DOHH2 (cell line): ENCODE results near the gene PITPNM3.

ENCODE experiments used
- H3F3A ChIP-seq: fragments of 200-600 bp; sonication (generic), shearing (Covaris generic); 2 replicates; pipeline ENCODE4 v1.6.0; 2016; ENCODE audit warnings: antibody characterized with exemption, mild to moderate bottlenecking; ENCODE audit not compliant: control insufficient read depth, insufficient read depth
- H3K27ac ChIP-seq: fragments of 200-600 bp; sonication (generic); 2 replicates; pipeline ENCODE4 v1.5.1; 2014; ENCODE audit warnings: low read depth, mild to moderate bottlenecking, low read length, moderate library complexity
- H3K27me3 ChIP-seq: fragments of 200-600 bp; sonication (generic); 2 replicates; pipeline ENCODE4 v1.6.1; 2014; ENCODE audit warnings: mild to moderate bottlenecking, low read length, mixed read lengths; ENCODE audit not compliant: control insufficient read depth
- H3K36me3 ChIP-seq: fragments of 200-600 bp; sonication (generic); 2 replicates; pipeline ENCODE4 v1.6.1; 2014; ENCODE audit warnings: mild to moderate bottlenecking, low read length, moderate library complexity, mixed read lengths; ENCODE audit not compliant: control insufficient read depth
- H3K4me1 ChIP-seq: fragments of 200-600 bp; sonication (generic); 2 replicates; pipeline ENCODE4 v1.6.1; 2014; ENCODE audit warnings: mild to moderate bottlenecking, low read length, mixed read lengths; ENCODE audit not compliant: control insufficient read depth
- H3K4me2 ChIP-seq: fragments of 200-600 bp; sonication (generic); 2 replicates; pipeline ENCODE4 v1.6.0; 2014; ENCODE audit warnings: mild to moderate bottlenecking, low read length, moderate library complexity
- H3K4me3 ChIP-seq: fragments of 200-600 bp; sonication (generic); 2 replicates; pipeline ENCODE4 v1.5.1; 2014; ENCODE audit warnings: mild to moderate bottlenecking, low read length, mixed read lengths
- H3K79me2 ChIP-seq: fragments of 200-600 bp; sonication (generic); 2 replicates; pipeline ENCODE4 v1.6.1; 2014; ENCODE audit warnings: mild to moderate bottlenecking, low read length, mixed read lengths; ENCODE audit not compliant: control insufficient read depth
- H3K9me2 ChIP-seq: fragments of 200-600 bp; sonication (generic); replicated peaks from 2 replicates; pipeline ENCODE4 v1.6.1; 2014; ENCODE audit warnings: mild to moderate bottlenecking, low read length, mixed read lengths; ENCODE audit not compliant: control insufficient read depth
- H3K9me3 ChIP-seq: fragments of 200-600 bp; sonication (generic); 2 replicates; pipeline ENCODE4 v1.6.1; 2014; ENCODE audit warnings: antibody characterized with exemption, low read length, mixed read lengths; ENCODE audit not compliant: control insufficient read depth, insufficient read depth
- H4K20me1 ChIP-seq: fragments of 200-600 bp; sonication (generic); 2 replicates; pipeline ENCODE4 v1.6.0; 2014; ENCODE audit warnings: low read depth, mild to moderate bottlenecking, antibody characterized with exemption, low read length, moderate library complexity; ENCODE audit not compliant: control insufficient read depth, insufficient read depth
- EZH2phosphoT487 ChIP-seq: fragments of 200-600 bp; sonication (generic); IDR thresholded peaks from 2 replicates; pipeline ENCODE4 v1.6.1; 2017; ENCODE audit warnings: borderline replicate concordance, mild to moderate bottlenecking, antibody characterized with exemption, low read length, moderate library complexity, mixed read lengths
- TF ChIP-seq, protein P1 (sequence below): fragments of 200-600 bp; sonication (generic); IDR thresholded peaks from one replicate; pipeline ENCODE4 v1.5.1; 2014; ENCODE audit warnings: antibody characterized with exemption, mild to moderate bottlenecking, low read depth, low read length; ENCODE audit not compliant: poor library complexity, severe bottlenecking

Gene PITPNM3

DNA sequence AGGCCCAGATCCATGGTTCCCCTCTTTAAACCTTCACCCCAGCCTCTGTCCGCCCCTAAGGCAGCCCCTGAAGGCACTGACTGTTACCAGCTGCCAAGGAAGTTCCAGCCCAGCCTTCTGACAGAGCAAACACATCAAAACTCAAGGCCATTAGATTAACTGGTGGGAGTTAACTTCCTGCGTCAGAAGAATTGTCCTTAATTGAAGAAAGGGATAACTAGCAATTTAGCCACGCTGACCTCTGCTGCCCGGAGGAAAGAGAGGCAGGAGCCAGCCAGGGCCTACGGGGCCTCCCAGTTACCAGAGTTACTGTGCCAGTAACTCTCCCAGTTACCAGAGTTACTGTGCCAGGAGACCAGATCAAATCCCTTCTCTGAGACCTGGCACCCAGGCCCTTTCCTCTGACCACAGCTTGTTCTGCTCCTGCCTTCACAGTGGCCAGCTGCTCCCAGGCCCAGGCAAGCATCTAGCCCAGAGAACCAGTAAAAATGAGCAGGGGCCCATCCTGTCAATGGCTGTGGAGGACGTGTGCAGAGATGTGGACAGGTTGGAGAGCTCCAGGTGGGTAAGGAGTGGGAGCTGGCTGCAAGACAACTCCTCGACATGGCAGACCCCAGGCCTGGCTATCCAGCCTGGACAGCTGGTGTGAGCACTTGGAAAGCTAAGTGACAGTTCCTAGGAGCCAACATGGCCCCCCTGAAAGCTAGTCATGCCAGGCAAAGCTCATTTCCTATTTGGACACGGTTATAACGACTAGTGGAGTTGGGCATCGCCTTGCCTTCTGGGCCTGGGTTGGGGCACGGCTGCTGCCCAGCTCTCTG, 2.8 kb upstream of the PITPNM3 start:
- no peaks in the 10 kb centered on the region for H3K9me3 ChIP-seq
- H3K27ac ChIP-seq, result no peak overlapping the region
- H3K9me2 ChIP-seq, result no peaks in the 10 kb centered on the region
- H3F3A ChIP-seq, result no peaks in the 10 kb centered on the region
- H3K4me1 ChIP-seq, result no peaks in the 10 kb centered on the region
- no peak overlapping the region for H3K4me3 ChIP-seq
- H3K79me2 ChIP-seq, result no peaks in the 10 kb centered on the region
- TF ChIP-seq, protein P1, sequence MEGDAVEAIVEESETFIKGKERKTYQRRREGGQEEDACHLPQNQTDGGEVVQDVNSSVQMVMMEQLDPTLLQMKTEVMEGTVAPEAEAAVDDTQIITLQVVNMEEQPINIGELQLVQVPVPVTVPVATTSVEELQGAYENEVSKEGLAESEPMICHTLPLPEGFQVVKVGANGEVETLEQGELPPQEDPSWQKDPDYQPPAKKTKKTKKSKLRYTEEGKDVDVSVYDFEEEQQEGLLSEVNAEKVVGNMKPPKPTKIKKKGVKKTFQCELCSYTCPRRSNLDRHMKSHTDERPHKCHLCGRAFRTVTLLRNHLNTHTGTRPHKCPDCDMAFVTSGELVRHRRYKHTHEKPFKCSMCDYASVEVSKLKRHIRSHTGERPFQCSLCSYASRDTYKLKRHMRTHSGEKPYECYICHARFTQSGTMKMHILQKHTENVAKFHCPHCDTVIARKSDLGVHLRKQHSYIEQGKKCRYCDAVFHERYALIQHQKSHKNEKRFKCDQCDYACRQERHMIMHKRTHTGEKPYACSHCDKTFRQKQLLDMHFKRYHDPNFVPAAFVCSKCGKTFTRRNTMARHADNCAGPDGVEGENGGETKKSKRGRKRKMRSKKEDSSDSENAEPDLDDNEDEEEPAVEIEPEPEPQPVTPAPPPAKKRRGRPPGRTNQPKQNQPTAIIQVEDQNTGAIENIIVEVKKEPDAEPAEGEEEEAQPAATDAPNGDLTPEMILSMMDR, result no peak
- no peak for TF ChIP-seq EZH2phosphoT487
- H3K4me2 ChIP-seq, result no peak overlapping the region
- no peaks in the 10 kb centered on the region for H3K36me3 ChIP-seq
- H3K27me3 ChIP-seq, result peaks cover 20% of the 10 kb centered on the region
- H4K20me1 ChIP-seq, result no peaks in the 10 kb centered on the region

DNA sequence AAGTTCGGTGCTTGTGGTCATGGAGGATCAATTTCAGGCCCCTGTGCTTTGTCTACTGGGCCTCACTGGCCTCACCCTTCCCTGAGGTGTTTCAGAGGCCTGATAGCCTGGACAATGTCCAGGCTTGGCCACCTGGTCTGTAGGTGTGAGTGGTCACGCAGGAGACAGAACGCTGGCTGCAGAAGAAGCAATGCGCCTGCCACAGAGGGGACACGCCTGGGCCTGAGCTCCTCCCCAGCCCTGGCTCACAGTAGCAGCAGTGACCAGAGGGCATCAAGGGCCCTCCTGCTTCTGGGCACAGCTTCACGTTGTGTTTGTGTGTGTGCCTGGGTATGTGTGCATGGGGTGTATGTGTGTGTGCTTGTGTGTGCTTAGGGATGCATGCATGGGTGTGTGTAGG, 1.9 kb upstream of the PITPNM3 start:
- Histone ChIP-seq H3K9me3 (no peaks in the 10 kb centered on the region), H3K36me3 (no peaks in the 10 kb centered on the region), H3K79me2 (no peaks in the 10 kb centered on the region), H3K27me3 (peaks cover 24% of the 10 kb centered on the region), H3K4me2 (no peak overlapping the region), H4K20me1 (no peaks in the 10 kb centered on the region), H3K4me3 (no peak overlapping the region), H3K27ac (no peak overlapping the region), H3K9me2 (no peaks in the 10 kb centered on the region), H3K4me1 (no peaks in the 10 kb centered on the region), H3F3A (no peaks in the 10 kb centered on the region)
- TF ChIP-seq EZH2phosphoT487, result no peak
- TF ChIP-seq, protein P1, result no peak

DNA sequence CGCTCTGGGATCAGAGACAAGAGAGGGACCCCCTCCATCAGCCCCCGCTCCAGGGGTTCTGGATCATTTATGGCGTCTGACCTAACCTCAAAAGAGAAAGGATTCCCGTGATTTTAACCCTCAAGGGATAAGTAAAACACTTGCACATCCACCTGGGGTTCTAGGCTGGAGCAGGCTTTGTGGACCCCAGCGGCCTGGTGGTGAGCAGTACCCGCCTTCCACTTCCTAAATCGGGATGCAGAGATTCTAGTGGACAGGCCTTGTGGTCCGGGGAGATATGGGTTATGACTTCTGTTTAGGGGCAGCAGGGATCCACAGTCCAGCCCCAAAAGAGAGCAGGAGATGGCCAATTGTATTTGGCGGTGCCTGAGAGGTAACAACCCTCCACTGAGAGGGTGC, 684 bp upstream of the PITPNM3 start:
- H3K9me3 ChIP-seq, result no peaks in the 10 kb centered on the region
- H3K4me3 ChIP-seq, result no peak overlapping the region

More for the DNA sequence above, 684 bp upstream of the PITPNM3 start:
- no peak overlapping the region for H3K27ac ChIP-seq
- no peaks in the 10 kb centered on the region for H3K9me2 ChIP-seq
- H3F3A ChIP-seq, result no peaks in the 10 kb centered on the region
- H3K79me2 ChIP-seq, result no peaks in the 10 kb centered on the region
- no peaks in the 10 kb centered on the region for H4K20me1 ChIP-seq
- H3K4me2 ChIP-seq, result no peak overlapping the region
- no peaks in the 10 kb centered on the region for H3K36me3 ChIP-seq
- peaks cover 24% of the 10 kb centered on the region for H3K27me3 ChIP-seq
- no peaks in the 10 kb centered on the region for H3K4me1 ChIP-seq
- TF ChIP-seq EZH2phosphoT487, result no peak
- TF ChIP-seq, protein P1, result no peak
